ENCODE measurements around the gene SMG9.

SMG9 gene

DNA sequence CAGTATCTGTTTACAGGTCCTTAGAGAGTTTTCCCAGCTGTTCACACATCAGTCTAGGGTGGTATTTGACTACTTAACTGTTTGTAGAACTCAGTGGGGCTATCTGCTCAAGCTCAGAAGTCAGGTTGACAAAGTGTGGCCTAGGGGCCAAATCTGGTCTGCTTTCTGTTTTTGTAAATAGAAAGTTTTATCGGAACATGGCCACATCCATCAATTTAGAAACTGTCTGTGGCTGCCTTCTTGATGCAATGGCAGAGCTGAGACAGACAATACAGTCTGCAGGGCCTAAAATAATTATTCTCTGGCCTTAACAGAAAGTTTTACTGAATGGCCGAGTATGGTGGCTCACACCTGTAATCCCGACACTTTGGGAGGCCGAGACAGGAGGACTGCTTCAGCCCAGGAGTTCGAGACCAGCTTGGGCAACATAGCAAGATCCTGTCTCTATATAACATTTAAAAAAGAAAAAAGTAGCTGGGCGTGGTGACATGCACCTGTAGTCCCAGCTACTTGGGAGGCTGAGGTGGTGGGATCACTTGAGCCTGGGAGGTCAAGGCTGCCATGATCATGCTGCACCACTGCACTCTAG, 2.4 kb downstream of the SMG9 start:
- no peak for DNase-seq

DNA sequence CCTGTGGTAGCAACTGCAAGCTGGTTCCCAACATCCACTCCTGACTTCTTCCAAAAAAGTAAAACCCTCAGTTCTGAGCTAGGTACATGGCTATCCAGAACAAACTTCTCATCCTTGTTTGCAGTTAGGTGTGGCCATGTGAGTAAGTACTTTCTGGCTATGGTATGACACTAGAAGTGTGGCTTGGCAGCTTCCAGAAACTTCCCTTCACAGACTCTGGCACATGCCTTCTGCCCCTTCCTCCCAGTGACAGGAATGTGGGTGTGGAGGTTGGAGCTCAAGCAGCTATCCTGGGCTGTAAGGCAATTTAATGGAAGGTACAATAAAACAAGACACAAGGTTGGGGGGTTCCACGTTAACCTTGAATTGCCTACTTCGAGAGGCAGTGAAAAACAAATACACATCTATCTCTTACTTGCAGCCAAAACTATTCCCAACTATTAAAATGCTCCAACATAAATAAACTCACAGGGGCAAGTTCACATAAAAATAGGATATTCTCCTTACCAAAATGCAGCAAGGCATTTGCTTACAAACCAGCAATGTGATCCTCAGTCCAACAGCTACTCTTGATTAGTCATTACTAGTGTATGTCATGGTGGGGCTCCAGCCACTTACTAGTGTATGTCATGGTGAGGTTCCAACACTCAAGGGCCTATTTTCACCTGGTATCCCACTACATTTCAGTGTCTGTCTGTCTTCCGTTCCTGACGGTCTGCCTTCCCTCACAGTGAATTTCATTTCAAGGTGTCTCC, 3.1 kb downstream of the SMG9 start:
- DNase-seq: no peak

DNA sequence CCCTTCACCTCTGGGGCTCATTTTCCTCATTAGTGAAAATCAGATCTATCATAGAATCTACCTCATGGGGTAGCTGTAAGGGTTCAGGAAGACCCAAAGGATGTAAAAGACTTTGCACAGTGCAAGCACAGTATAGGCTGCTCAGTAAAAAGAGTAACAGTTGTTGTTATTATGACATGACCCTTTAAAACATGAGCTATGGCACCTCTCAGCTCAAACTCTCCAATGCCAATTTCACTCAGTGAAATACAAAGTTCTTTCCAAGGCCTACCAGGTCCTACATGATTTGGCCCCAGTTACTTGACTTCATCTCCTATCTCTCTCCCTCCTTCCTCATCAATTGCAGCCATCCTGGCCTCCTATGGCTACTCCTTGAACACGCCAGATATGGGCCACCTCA, 4.9 kb downstream of the SMG9 start:
- no peak for DNase-seq

DNA sequence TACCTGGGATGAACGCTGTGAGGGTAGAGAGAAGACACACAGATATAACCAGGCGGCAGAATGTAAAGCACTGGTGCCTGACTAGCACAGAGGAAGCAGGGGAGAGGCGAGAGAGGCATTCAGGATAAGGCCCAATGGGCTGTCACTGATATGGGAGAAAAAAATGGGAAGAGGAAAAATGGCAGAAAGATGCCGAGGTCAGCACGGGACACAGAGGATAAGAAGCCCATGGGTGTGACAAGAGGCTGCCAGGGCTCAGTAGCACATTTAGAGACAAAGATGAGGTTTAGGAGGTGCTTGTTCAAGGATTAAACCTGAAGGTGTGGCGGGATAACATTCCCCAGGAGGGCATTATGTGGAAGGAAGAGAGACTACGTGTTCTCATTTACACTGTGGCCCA, 5.6 kb downstream of the SMG9 start:
- no peak for DNase-seq

DNA sequence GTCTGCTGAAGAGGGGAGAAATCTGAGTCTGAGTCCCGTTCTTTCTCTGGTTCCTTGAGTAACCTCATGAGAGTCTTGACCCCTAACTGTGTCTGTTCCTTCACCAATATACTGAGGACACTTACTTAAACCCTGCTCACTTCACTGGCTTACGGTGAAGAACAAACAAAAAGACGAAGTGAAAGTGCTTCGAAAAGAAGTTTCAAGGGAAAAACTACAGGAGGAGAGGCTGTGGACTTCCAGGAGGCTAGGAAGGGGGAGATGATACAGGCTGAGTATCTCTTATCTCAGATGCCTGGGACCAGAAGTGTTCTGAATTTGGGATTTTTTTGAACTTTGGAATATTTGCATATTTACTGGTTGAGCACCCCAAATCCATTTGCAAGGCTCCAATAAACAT, 6.1 kb downstream of the SMG9 start:
- DNase-seq: no peak

DNA sequence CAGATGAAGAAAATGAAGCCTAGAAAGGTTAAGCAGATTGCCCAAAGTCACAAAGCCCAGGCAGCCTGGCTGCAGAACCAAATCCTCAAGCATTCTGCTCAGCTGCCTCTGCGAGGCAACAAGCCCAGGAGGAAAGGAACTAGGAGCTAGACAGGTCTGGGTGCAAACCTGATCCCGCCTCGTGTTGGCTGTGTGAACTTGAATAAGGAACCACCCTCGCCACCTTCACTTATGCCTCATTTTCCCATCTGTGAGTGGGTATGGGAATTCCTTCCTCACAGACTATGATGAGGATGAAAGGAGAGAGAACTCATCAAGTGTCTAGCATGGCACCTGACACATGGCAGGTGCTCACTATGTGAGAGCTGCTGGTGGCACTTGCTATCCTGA, 6.6 kb downstream of the SMG9 start:
- DNase-seq: no peak

DNA sequence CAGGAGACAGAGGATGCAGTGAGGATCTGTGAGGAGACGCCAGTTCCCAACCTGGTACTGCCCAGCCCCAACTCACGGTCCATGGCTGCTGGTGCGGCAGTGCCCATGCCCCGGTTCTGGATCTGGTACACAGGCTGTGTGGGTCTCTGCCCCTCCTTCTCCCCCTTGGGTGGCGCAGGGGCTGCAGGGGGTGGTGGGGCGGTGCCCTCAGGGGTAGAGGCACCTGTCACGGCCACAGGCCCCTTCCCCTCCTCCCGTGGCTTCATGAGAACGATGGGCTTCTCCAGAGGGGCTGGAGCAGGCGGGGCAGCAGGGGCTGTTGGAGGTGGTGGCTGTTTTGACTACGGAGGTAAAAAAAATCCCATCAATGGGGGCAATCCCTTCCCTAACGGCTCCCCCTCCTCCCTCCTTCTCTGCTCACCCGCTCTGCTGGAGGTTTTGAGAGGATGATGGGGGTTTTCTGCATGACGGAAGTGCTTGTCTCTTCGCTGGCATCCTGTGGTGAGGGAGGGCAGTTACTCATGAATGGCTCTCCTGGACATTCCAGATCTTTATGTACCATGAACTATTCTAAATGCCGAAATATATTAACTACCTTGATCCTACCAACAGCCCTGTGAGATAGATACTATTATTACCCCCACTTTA, 7.1 kb downstream of the SMG9 start:
- DNase-seq: peak in 1 of 2 donors; percentile 46

DNA sequence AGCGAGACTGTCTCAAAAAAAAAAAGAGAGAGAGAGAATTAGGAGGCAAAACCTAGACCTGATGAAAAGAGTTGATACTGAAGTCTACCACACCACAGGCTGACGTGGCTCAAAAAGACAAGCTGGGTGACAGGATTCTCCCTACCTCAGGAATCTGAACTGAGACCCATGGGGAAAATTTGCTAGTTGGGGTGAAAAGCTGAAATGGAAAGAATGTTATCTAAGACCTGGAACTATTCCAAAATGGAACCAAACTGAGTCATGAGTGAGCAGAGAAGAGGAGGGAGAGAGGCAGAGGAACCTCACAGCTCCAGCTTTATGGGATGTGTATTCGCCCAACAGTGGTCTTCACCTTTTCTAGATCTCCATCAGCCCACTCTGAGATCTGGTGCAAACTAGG, 11.7 kb downstream of the SMG9 start:
- DNase-seq: no peak

DNA sequence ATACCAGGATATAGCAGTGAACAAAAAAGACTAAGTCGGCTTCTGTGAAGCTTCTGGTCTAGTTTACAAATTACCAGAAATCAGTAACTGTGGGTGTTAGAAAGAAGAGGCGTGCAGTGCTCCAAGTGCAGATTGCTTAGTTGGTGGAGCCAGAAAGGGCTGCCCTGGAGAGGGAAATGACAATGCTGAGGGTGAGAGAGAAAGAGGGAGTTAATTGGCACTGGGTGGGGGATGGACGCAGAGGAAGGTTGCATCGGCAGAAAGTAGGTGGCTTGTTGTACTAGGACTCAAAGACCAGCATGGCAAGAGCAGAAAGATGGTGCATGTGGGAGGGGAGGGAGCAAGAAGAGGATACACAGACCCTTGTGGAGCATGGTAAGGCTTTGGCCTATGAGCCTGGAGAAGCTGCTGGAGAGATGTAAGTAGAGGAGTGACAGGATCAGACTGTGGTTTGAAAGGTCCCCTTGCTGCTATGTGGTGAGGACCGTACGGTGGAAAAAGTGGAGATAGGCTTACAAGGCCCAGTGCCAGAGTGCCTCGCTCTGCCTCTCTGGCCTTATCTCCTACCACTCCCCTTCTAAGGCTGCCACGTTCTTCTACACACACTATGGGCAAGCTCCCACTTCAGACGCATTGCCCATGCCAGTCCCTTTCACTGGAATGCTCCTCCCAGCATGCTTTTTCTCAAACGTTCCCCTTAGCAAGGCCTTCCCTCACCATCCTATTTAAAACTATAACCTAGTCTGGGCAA, 13.5 kb downstream of the SMG9 start:
- no peak for DNase-seq

DNA sequence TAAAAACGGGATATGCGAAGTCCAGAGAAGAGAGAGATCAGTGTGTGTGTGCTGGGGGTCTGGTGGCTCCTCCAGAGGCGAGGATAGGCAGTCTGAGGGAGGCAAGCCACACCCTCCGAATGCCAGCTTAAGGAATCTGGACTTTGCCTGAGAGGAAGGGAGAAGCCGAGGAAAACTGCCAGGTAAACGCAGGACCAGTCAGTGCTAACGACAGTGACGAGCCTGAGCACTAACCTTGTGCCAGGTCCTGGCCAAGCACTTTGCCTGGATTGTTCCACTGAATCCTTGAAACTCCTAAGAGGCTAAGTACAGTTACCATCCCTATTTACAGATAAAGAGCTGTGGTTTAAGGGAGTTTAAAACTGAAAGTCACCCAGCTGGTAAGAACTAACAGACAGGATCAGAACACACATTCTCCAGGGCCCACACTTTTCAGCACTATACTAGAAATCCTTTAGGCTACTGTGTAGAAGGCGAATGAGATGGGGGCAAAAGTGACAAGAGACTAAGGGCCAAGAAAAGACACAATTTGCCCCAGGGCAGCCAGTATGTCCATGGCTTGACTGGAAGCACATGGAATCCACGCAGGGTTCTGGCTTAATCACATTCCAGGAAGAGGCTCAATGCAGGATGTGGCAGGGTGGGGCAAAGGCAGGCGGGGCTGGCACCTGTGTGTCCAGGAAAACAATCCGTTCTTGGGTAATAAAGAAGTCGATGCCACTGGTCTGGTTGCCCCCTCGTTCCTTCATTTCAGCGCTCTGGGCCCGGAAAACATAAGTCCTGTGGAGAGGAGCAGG, 15.1 kb downstream of the SMG9 start:
- no peak for DNase-seq

DNA sequence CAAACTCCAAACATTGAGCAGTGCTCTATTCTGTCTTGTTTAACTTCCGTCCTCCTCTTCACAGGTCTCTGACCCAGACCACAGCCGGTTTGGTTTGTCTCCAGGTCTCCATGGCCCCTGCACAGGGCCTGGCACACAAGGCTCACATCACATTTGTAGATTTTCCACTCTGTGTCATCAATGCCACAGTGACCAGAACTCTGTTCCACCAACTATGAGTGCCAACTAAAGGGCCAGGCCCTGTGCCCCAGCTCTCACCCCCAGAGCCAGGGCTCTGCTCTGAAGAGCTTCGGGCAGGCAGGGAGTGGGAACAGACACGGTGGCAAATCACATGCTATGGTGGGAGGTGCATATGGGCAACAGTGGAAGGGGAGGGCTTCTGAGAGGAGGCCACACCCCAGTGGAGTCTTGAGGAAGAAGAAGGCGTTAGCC, 16.0 kb downstream of the SMG9 start:
- no peak for DNase-seq

DNA sequence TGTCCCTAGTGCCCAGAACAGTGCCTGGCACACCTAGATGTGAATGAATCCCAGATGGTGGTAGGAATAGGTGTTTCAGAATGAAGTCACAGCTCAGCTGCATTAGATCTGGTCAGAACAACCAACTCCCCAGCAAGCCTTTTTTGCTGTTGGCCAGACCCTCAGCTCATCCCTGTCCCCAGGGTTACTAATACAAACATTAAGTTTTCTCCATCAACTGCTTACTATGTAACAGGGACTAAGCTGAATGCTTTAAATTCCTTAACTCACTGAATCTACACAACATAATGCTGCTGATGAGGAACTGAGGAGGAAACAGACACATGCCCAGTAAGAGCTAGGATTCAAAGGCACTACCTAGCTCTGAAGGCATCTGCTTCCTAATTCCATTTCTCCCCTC, 18.8 kb downstream of the SMG9 start:
- no peak for DNase-seq

DNA sequence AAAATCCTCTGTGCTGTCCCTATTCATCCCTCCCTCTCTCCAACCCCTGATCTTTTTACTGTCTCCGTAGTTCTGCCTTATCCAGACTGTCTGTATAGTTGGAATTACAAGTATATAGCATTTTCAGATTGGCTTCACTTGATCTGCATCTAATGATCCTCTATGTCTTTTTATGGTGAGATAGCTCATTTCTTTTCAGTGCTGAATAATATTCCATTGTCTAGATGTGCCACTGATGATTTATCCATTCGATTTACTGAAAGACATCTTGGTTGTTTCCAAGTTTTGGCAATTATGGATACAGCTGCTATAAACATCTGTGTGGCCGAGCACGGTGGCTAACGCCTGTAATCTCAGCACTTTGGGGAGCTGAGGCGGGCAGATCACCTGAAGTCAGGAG, 19.7 kb downstream of the SMG9 start:
- no peak for DNase-seq

DNA sequence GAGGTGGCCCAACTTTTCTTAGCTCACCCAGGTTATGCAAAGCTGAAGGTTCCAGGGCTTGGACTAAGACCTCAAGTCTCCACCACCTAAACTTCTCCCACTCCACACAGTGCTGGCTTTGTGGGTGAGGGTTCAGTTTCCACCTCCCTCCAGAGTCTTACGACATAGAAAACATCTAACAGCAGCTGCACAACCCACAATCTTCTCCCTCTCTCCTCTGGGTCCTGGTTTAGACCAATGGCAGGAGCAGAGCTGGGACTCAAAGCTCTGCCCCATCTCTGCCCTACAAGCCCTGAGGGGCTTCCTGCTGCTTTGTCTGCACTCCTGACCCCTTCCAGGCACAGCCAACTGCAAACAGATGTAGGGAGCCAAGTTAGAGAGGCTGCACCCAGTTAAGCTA, 22.9 kb downstream of the SMG9 start:
- no peak for DNase-seq

DNA sequence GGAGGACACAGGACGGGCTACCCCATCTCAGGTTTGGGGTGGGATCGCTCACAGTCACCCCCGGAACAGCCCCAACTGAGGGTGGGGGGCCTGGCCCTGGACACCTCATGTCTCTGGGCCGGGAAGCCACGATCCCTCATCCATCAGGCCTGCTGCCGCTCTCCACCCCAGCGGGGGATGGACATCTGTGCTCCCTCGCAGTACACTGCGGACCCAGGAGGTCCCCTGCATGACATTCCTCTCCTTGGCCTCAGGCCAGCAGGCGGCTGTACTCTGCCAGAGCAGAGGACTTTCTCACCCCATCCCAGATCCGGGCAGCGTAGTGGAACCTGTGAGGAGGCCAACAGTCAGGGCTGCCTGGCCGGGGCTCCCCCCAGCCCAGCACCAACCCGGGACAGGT, 23.4 kb downstream of the SMG9 start:
- DNase-seq: no peak

DNA sequence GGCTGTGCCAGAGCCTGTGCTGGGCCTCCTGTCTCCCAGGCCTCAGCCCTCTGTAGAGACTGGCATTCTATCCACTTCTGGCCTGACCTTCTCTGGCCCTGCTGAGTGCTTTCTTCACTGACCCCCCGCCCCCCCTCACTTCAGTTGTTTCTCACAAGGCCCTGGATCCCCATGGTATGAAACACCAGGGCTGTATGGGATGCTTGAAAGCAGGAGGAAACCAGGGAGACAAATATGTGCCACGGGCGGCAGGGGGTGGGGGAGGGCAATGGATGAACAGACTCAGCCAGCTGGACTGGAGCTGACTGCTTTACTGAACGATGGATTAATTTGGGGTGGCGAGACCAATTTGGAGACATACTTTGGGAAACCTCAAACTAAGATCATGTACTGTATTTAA, 24.8 kb downstream of the SMG9 start:
- no peak for DNase-seq

DNA sequence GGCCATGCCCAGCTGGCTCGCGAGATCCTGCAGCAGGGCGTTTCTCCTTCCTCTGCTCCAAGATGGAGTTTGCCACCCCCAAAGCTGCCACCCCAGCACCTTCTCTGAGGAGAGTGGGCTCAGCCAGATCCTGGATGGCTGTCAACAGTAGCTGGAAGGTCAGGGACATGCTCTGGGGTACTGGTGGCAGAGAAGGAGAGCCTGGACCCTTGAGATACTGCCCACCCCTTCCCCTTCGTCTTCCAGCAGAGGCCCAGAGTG, 27.2 kb downstream of the SMG9 start:
- no peak for DNase-seq

DNA sequence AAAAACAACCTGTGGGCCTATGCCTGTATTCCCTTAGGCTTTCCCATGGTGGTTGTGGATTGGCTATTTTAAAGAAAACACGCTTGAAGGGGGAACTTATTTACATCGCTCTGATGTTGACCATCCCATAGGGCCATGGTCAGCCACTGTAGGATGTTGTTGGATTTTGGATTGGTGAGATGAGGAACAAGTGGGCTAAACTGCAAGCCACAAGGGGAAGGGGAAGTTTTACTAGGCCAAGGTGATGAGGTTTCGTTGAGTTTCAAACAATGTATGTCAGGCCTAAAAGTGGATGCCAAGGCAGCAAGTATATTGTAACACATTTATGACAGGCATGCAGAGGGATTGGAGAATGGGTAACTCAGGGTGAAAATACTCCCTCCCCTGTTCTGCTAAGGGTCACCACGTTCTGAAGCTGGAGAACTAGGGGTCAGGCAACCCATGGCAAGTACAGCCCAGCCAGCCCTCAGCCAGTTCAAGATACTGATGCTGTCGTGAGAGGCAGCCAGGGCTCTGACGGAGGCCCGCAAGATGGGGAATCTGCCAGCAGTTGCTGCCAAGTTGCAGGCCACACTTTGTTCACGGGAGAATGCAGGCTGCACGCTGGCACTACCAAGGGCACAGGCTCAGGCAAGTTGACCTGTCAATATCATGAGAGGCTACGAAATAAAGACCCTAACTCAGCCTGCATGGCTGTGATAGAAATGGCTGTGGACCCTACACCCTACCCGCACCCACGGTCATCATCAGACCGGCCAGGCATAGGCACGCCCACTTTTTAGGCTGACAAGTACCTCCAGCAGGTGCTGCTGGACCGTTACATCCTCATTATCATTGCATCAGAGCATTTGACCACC, 27.8 kb downstream of the SMG9 start:
- DNase-seq: no peak

DNA sequence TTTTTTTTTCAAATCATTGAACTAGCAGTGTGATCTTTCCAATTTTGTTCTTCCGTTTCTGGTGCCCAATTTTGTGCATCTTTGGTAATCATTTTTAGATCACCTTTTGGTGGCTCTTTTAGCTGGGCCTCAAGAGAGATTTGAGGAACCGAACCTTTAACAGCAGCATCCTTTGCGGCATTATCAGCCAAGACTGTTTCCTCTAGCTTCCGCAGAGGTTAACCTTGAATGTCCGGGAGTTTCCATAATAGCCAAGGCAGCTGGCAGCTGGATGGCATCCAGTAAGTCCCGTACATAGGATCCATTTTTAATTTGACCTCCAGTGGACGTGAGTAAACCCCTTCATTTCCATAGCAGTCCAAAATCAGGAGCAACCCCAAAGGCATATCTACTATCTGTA, 29.3 kb downstream of the SMG9 start:
- peak; percentile 12 to 29 for DNase-seq

DNA sequence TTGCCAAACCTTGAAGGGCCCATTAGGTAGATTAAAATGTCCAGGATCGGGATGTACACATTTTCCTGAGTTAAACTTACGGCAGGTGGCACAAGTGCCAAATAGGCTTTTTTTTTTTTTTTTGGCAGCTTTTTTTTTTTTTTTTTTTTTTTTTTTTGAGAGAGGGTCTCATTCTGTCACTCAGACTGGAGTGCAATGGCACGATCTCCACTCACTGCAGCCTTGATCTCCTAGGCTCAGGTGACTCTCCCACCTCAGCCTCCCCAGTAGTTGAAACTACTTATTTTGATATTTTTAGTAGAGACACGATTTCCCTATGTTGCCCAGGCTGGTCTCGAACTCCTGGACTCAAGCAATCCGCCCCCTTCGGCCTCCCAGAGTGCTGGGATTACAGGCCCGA, 29.9 kb downstream of the SMG9 start:
- no peak for DNase-seq

DNA sequence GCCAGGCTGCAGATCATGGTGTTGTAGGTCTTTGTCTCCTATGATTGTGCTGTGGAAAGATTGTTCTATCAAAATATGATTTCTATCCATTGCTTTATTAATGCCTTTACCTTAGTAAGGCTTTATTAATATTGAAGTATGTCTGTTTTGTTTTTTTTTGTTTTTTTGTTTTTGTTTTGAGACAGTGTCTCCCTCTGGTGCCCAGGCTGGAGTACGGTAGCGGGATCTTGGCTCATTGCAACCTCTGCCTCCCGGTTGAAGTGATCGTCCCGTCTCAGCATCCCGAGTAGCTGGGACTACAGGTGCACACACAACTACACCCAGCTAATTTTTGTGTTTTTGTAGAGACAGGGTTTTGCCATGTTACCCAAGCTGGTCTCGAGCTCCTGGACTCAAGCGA, 31.2 kb downstream of the SMG9 start:
- no peak for DNase-seq

DNA sequence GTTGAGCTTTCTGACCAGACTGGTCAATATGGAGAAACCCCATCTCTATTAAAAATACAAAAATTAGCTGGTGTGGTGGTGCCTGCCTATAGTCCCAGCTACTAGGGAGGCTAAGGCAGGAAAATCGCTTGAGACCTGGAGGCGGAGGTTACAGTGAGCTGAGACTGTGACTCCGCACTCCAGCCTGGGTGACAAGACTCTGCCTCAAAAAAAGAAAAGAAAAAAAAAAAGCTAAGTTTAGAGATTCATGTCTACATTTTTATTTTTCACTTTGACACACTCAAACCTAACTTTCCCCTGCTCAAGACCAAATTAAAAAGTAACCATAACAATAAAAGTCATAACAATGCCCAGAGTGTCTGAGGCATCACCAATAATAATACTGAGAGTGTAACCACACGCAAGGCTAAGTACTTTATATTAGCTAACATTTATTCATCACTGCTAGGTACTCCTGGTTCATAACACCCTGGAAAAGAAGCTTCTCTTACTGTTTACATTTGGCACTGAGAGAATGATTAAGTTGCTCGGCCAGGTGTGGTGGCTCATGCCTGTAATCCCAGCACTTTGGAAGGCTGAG, 33.2 kb downstream of the SMG9 start:
- no peak for DNase-seq
